Measurements from ENCODE around the gene LY6G6D.

LY6G6D gene

GRCh38 chr6:31737315-31737990 is 22.3 kb downstream of the LY6G6D start:
- DNase-seq, result no peak

- peak; percentile 55 for DNase-seq
Measured at GRCh38 chr6:31737991-31738979, 23.1 kb downstream of the LY6G6D start.

- DNase-seq, result peak; percentile 92
Measured at GRCh38 chr6:31739639-31740396, 24.7 kb downstream of the LY6G6D start, which contains the start of gene MSH5. Gene MSH5 (plus strand): TSS chr6:31740005. CDS start chr6:31740467, 462 bp downstream.

- DNase-seq, result no peak
Measured at GRCh38 chr6:31740397-31741223, 25.5 kb downstream of the LY6G6D start.

- no peak for DNase-seq
Measured at GRCh38 chr6:31741815-31742214, 26.7 kb downstream of the LY6G6D start.

GRCh38 chr6:31742894-31743293 is 27.7 kb downstream of the LY6G6D start:
- DNase-seq, result no peak

- DNase-seq, result no peak
Measured at GRCh38 chr6:31744422-31744821, 29.3 kb downstream of the LY6G6D start.

GRCh38 chr6:31749301-31750036 is 34.3 kb downstream of the LY6G6D start:
- DNase-seq, result no peak

- DNase-seq, result no peak
Measured at GRCh38 chr6:31750411-31751022, 35.4 kb downstream of the LY6G6D start.

GRCh38 chr6:31752739-31753319 is 37.7 kb downstream of the LY6G6D start:
- no peak for DNase-seq

GRCh38 chr6:31758281-31758680 is 43.1 kb downstream of the LY6G6D start:
- DNase-seq, result no peak

- DNase-seq, result no peak
Measured at GRCh38 chr6:31760790-31761189, 45.6 kb downstream of the LY6G6D start.

- no peak for DNase-seq
Measured at GRCh38 chr6:31761343-31761742, 46.2 kb downstream of the LY6G6D start.

- no peak for DNase-seq
Measured at GRCh38 chr6:31762356-31762755, 47.2 kb downstream of the LY6G6D start, which contains the start of gene SAPCD1. Gene SAPCD1 (plus strand): TSS chr6:31762656. CDS start chr6:31763055, 399 bp downstream.

GRCh38 chr6:31762878-31763618 is 47.9 kb downstream of the LY6G6D start:
- DNase-seq, result no peak

- no peak for DNase-seq
Measured at GRCh38 chr6:31763619-31763940, 48.4 kb downstream of the LY6G6D start.

GRCh38 chr6:31764198-31764597 is 49.0 kb downstream of the LY6G6D start:
- no peak for DNase-seq

GRCh38 chr6:31765559-31765909 is 50.4 kb downstream of the LY6G6D start:
- DNase-seq, result no peak

GRCh38 chr6:31765910-31766794 is 51.0 kb downstream of the LY6G6D start:
- DNase-seq, result no peak
